ENCODE measurements around the gene RPL15. TPM values are rescaled to one million over a fixed set of nuclear protein-coding genes. Genes with fewer than 3 reads are reported as not detected.
A peak's percentile ranks its signal among the peaks of the same experiment; 100 is the strongest.

Gene RPL15
- total RNA-seq, 1 experiment from 2014 or later: 2,807 TPM

GRCh38 chr3:23961066-23961465, 44.1 kb downstream of the RPL15 start:
- DNase-seq (ENCODE audit: low read depth): no peak

GRCh38 chr3:23961913-23962312, 45.0 kb downstream of the RPL15 start:
- no peak for DNase-seq (ENCODE audit: low read depth)

- no peak for DNase-seq (ENCODE audit: low read depth)
Measured at GRCh38 chr3:23964537-23965235, 47.8 kb downstream of the RPL15 start.

GRCh38 chr3:23966328-23966727, 49.4 kb downstream of the RPL15 start:
- no peak for DNase-seq (ENCODE audit: low read depth)

- peak; percentile 16 for DNase-seq (ENCODE audit: low read depth)
Measured at GRCh38 chr3:23968463-23969184, 51.7 kb downstream of the RPL15 start.

GRCh38 chr3:23969393-23969792, 52.5 kb downstream of the RPL15 start:
- no peak for DNase-seq (ENCODE audit: low read depth)

Other genes starting within 250 kb of the RPL15 start
- 153 and 179 TPM in 2 replicates for gene UBE2E1, start 111.2 kb upstream of the RPL15 start, total RNA-seq (2014; rRNA removed; shearing (Covaris generic))
- gene NKIRAS1, start 142 bp upstream of the RPL15 start, total RNA-seq (2014; rRNA removed; shearing (Covaris generic)): 16.7 and 18.3 TPM in 2 replicates
- 28.2 and 35.7 TPM in 2 replicates for gene NR1D2, start 28.2 kb downstream of the RPL15 start, total RNA-seq (2014; rRNA removed; shearing (Covaris generic))

Data from RPMI7951 (cell line).